ENCODE data around the gene TFCP2L1. TPM values are rescaled to one million over a fixed set of nuclear protein-coding genes. Genes with fewer than 3 reads are reported as not detected.

The TFCP2L1 gene
- polyA plus RNA-seq, 3 donors = 0.03 to 0.24 TPM; not detected in 1

GRCh38 chr2:121205321-121205942 lies 79.6 kb downstream of the TFCP2L1 start:
- Mint-ChIP-seq H3K27ac (no peak overlapping the region), H3K4me3 (no peak overlapping the region), H3K9me3 (peaks cover 0 to 4% (median 0%) of the 10 kb centered on the region in 7 donors), H3K36me3 (peaks cover 2 to 4% of the 10 kb centered on the region in 2 donors), H3K27me3 (ENCODE audit: low read depth in 3 of 3) (peaks cover 0 to 14% (median 9%) of the 10 kb centered on the region in 3 donors), H3K4me1 (peaks cover 31% of the 10 kb centered on the region)
- no peak for DNase-seq
- no peak overlapping the region for H2AFZ ChIP-seq (ENCODE audit: insufficient read depth, low read depth, low read length, poor library complexity, severe bottlenecking)
- H3K27ac ChIP-seq (ENCODE audit: low read depth in 1 of 2, low read length in 2 of 2) = no peak overlapping the region
- H3K9ac ChIP-seq (ENCODE audit: insufficient read depth, low read length, poor library complexity, severe bottlenecking) = no peak overlapping the region
- intact Hi-C loops (cut with micrococcal nuclease) = no loop called here
- no peak overlapping the region for H3K4me2 ChIP-seq (replicated peaks; ENCODE audit: extremely low read depth, low read length, poor library complexity, severe bottlenecking)
- no peaks in the 10 kb centered on the region for H3K9me3 ChIP-seq (replicated peaks in 1 of 2; ENCODE audit: control insufficient read depth in 1 of 2, insufficient read depth in 1 of 2, low read length in 2 of 2)
- no peaks in the 10 kb centered on the region for H3K27me3 ChIP-seq (ENCODE audit: control insufficient read depth in 2 of 2, insufficient read depth in 2 of 2, low read length in 2 of 2)
- H3K79me2 ChIP-seq (ENCODE audit: insufficient read depth, low read length) = no peaks in the 10 kb centered on the region
- H3K36me3 ChIP-seq (replicated peaks in 1 of 2; ENCODE audit: control insufficient read depth in 1 of 2, insufficient read depth in 2 of 2, low read length in 2 of 2) = no peaks in the 10 kb centered on the region
- H4K20me1 ChIP-seq (ENCODE audit: insufficient read depth, low read length) = no peaks in the 10 kb centered on the region
- H3K4me1 ChIP-seq (ENCODE audit: control insufficient read depth in 1 of 2, insufficient read depth in 2 of 2, low read length in 2 of 2) = peaks cover 12 to 27% of the 10 kb centered on the region in 2 donors
- H3K4me3 ChIP-seq (replicated peaks in 1 of 3; ENCODE audit: low read depth in 2 of 3, low read length in 3 of 3) = no peak overlapping the region
- 90% methylated on average over 8 of the region's 10 CpGs for WGBS (ENCODE audit: insufficient coverage)
- TF ChIP-seq CTCF (IDR thresholded peaks at IDR 0.05) = no peak

GRCh38 chr2:121203591-121204249 lies 81.3 kb downstream of the TFCP2L1 start:
- Histone ChIP-seq H4K20me1 (ENCODE audit: insufficient read depth, low read length) (no peaks in the 10 kb centered on the region), H3K9ac (ENCODE audit: insufficient read depth, low read length, poor library complexity, severe bottlenecking) (no peak overlapping the region), H3K4me3 (replicated peaks in 1 of 3; ENCODE audit: low read depth in 2 of 3, low read length in 3 of 3) (no peak overlapping the region), H3K27ac (ENCODE audit: low read depth in 1 of 2, low read length in 2 of 2) (no peak overlapping the region), H3K4me2 (replicated peaks; ENCODE audit: extremely low read depth, low read length, poor library complexity, severe bottlenecking) (no peak overlapping the region), H3K4me1 (ENCODE audit: control insufficient read depth in 1 of 2, insufficient read depth in 2 of 2, low read length in 2 of 2) (peaks cover 27 to 44% of the 10 kb centered on the region in 2 donors), H3K36me3 (replicated peaks in 1 of 2; ENCODE audit: control insufficient read depth in 1 of 2, insufficient read depth in 2 of 2, low read length in 2 of 2) (no peaks in the 10 kb centered on the region), H3K79me2 (ENCODE audit: insufficient read depth, low read length) (no peaks in the 10 kb centered on the region), H3K27me3 (ENCODE audit: control insufficient read depth in 2 of 2, insufficient read depth in 2 of 2, low read length in 2 of 2) (no peaks in the 10 kb centered on the region), H2AFZ (ENCODE audit: insufficient read depth, low read depth, low read length, poor library complexity, severe bottlenecking) (peak overlapping the region; percentile 40), H3K9me3 (replicated peaks in 1 of 2; ENCODE audit: control insufficient read depth in 1 of 2, insufficient read depth in 1 of 2, low read length in 2 of 2) (no peaks in the 10 kb centered on the region)
- intact Hi-C loops (cut with micrococcal nuclease) = no loop called here
- Mint-ChIP-seq H3K36me3 (peaks cover 4% of the 10 kb centered on the region in 2 donors), H3K4me1 (peaks cover 47% of the 10 kb centered on the region), H3K4me3 (no peak overlapping the region), H3K9me3 (peaks cover 0 to 7% (median 0%) of the 10 kb centered on the region in 7 donors), H3K27ac (peak overlapping the region in 2 of 7 donors; percentile 33 to 68), H3K27me3 (ENCODE audit: low read depth in 3 of 3) (peaks cover 1 to 17% (median 7%) of the 10 kb centered on the region in 3 donors)
- 89% methylated on average over 5 of the region's 10 CpGs for WGBS (ENCODE audit: insufficient coverage)
- DNase-seq = peak in 1 of 3 donors; percentile 22
- TF ChIP-seq CTCF (IDR thresholded peaks at IDR 0.05) = no peak

Data from CD14-positive monocyte (primary cell).